ENCODE data around the gene GRM8. TPM values are rescaled to one million over a fixed set of nuclear protein-coding genes. Genes with fewer than 3 reads are reported as not detected.

GRM8 gene
- total RNA-seq, 1 donor from 2014 or later, result 0.51 TPM

- TF ChIP-seq CTCF (IDR thresholded peaks at IDR 0.05), result no peak
- H3K27me3 Mint-ChIP-seq (ENCODE audit: unreplicated experiment), result peaks cover 7% of the 10 kb centered on the region
- H3K4me1 Mint-ChIP-seq (ENCODE audit: unreplicated experiment), result no peaks in the 10 kb centered on the region
- no peaks in the 10 kb centered on the region for H3K36me3 Mint-ChIP-seq (ENCODE audit: unreplicated experiment)
- no peaks in the 10 kb centered on the region for H3K9me3 Mint-ChIP-seq (ENCODE audit: unreplicated experiment)
- H3K4me3 Mint-ChIP-seq (ENCODE audit: unreplicated experiment), result no peak overlapping the region
- no peak overlapping the region for H3K27ac Mint-ChIP-seq (ENCODE audit: unreplicated experiment)
- no peak for DNase-seq (ENCODE audit: extremely low spot score, unreplicated experiment)
These were observed 617.2 kb downstream of the GRM8 start for GRCh38 chr7:126635545-126635944.

GRCh38 chr7:126608339-126608776, 644.4 kb downstream of the GRM8 start:
- Mint-ChIP-seq H3K4me1 (ENCODE audit: unreplicated experiment) (no peaks in the 10 kb centered on the region), H3K4me3 (ENCODE audit: unreplicated experiment) (no peak overlapping the region), H3K36me3 (ENCODE audit: unreplicated experiment) (no peaks in the 10 kb centered on the region), H3K27me3 (ENCODE audit: unreplicated experiment) (peaks cover 2% of the 10 kb centered on the region), H3K27ac (ENCODE audit: unreplicated experiment) (no peak overlapping the region), H3K9me3 (ENCODE audit: unreplicated experiment) (peaks cover 4% of the 10 kb centered on the region)
- no peak for DNase-seq (ENCODE audit: extremely low spot score, unreplicated experiment)
- peak; percentile 49 for TF ChIP-seq CTCF (IDR thresholded peaks at IDR 0.05)

GRCh38 chr7:126606331-126606730, 646.4 kb downstream of the GRM8 start:
- peaks cover 2% of the 10 kb centered on the region for H3K27me3 Mint-ChIP-seq (ENCODE audit: unreplicated experiment)
- no peak for TF ChIP-seq CTCF (IDR thresholded peaks at IDR 0.05)
- H3K27ac Mint-ChIP-seq (ENCODE audit: unreplicated experiment), result no peak overlapping the region
- no peaks in the 10 kb centered on the region for H3K36me3 Mint-ChIP-seq (ENCODE audit: unreplicated experiment)
- no peak for DNase-seq (ENCODE audit: extremely low spot score, unreplicated experiment)
- no peak overlapping the region for H3K4me3 Mint-ChIP-seq (ENCODE audit: unreplicated experiment)
- no peaks in the 10 kb centered on the region for H3K9me3 Mint-ChIP-seq (ENCODE audit: unreplicated experiment)
- no peaks in the 10 kb centered on the region for H3K4me1 Mint-ChIP-seq (ENCODE audit: unreplicated experiment)

GRCh38 chr7:126605553-126605952, 647.2 kb downstream of the GRM8 start:
- peaks cover 2% of the 10 kb centered on the region for H3K27me3 Mint-ChIP-seq (ENCODE audit: unreplicated experiment)
- H3K27ac Mint-ChIP-seq (ENCODE audit: unreplicated experiment), result no peak overlapping the region
- no peak for DNase-seq (ENCODE audit: extremely low spot score, unreplicated experiment)
- no peak overlapping the region for H3K4me3 Mint-ChIP-seq (ENCODE audit: unreplicated experiment)
- H3K36me3 Mint-ChIP-seq (ENCODE audit: unreplicated experiment), result no peaks in the 10 kb centered on the region
- no peaks in the 10 kb centered on the region for H3K9me3 Mint-ChIP-seq (ENCODE audit: unreplicated experiment)
- no peaks in the 10 kb centered on the region for H3K4me1 Mint-ChIP-seq (ENCODE audit: unreplicated experiment)
- no peak for TF ChIP-seq CTCF (IDR thresholded peaks at IDR 0.05)

GRCh38 chr7:126605056-126605455, 647.7 kb downstream of the GRM8 start:
- Mint-ChIP-seq H3K4me1 (ENCODE audit: unreplicated experiment) (no peaks in the 10 kb centered on the region), H3K36me3 (ENCODE audit: unreplicated experiment) (no peaks in the 10 kb centered on the region), H3K4me3 (ENCODE audit: unreplicated experiment) (no peak overlapping the region), H3K27ac (ENCODE audit: unreplicated experiment) (no peak overlapping the region), H3K9me3 (ENCODE audit: unreplicated experiment) (no peaks in the 10 kb centered on the region), H3K27me3 (ENCODE audit: unreplicated experiment) (peaks cover 2% of the 10 kb centered on the region)
- no peak for DNase-seq (ENCODE audit: extremely low spot score, unreplicated experiment)
- TF ChIP-seq CTCF (IDR thresholded peaks at IDR 0.05), result no peak
